HepG2 (cell line): ENCODE results near the gene ORC2.

Experiments used
- CCAR2 ChIP-seq: fragments of 200-400 bp; formaldehyde crosslinking; optimal IDR thresholded peaks from 2 replicates; pipeline ENCODE3; 2018; ENCODE audit warnings: low read depth, mild to moderate bottlenecking, low read length, moderate library complexity
- HDAC6 ChIP-seq: fragments of 200-600 bp; sonication (generic); IDR thresholded peaks from 2 replicates; pipeline ENCODE4 v1.7.0; 2017; ENCODE audit warnings: mild to moderate bottlenecking, antibody characterized with exemption, low read length, low read depth
- TARDBP ChIP-seq: sonication (generic); formaldehyde crosslinking; IDR thresholded peaks from 2 replicates; pipeline ENCODE4 v1.8.0; 2022; ENCODE audit warnings: mild to moderate bottlenecking, missing genetic modification reagents
- YY1 ChIP-seq: IDR thresholded peaks from 2 replicates; pipeline ENCODE4 v1.6.1; 2011; ENCODE audit warnings: low read length, low read depth, moderate library complexity, mild to moderate bottlenecking; ENCODE audit not compliant: insufficient read depth, insufficient replicate concordance
- ZNF24 ChIP-seq: fragments of 450-650 bp; IDR thresholded peaks from 2 replicates; pipeline ENCODE4 v1.6.1; 2017; ENCODE audit warnings: antibody characterized with exemption, mild to moderate bottlenecking
- ZNF430 ChIP-seq: sonication (generic); formaldehyde crosslinking; IDR thresholded peaks from 2 replicates; pipeline ENCODE4 v1.9.0; 2021; ENCODE audit warnings: mild to moderate bottlenecking, missing genetic modification reagents
- ZNF713 ChIP-seq: sonication (generic); formaldehyde crosslinking; IDR thresholded peaks from 2 replicates; pipeline ENCODE4 v1.4.0; 2020; ENCODE audit warnings: mild to moderate bottlenecking, missing genetic modification reagents
- TF ChIP-seq, protein P1 (sequence below): sonication (generic); formaldehyde crosslinking; IDR thresholded peaks from 2 replicates; pipeline ENCODE4 v1.5.0; 2020; ENCODE audit warnings: mild to moderate bottlenecking, missing genetic modification reagents, moderate library complexity
- TF ChIP-seq, protein P2 (sequence below): sonication (generic); formaldehyde crosslinking; conservative IDR thresholded peaks from 2 replicates; pipeline ENCODE4 v1.8.0; 2022; ENCODE audit warnings: mild to moderate bottlenecking, moderate library complexity, missing genetic modification reagents
- TF ChIP-seq, protein P3 (sequence below): sonication (generic); formaldehyde crosslinking; IDR thresholded peaks from 2 replicates; pipeline ENCODE4 v1.9.0; 2021; ENCODE audit warnings: missing genetic modification reagents, borderline replicate concordance
- TF ChIP-seq, protein P4 (sequence below): IDR thresholded peaks from 2 replicates; pipeline ENCODE4 v1.6.1; 2016
- TF ChIP-seq, protein P5 (sequence below), 2 experiments: sonication (generic) in 1 of 2; formaldehyde crosslinking in 1 of 2; IDR thresholded peaks; 2 replicates each; pipeline versions ENCODE4 v1.5.1 to v1.6.1; 2011 to 2020; ENCODE audit warnings: borderline replicate concordance in 1 of 2, low read depth in 1 of 2, low read length in 1 of 2, mild to moderate bottlenecking in 1 of 2, missing genetic modification reagents in 1 of 2, moderate library complexity in 1 of 2
- TF ChIP-seq, protein P6 (sequence below): fragments of 450-650 bp; IDR thresholded peaks from 2 replicates; pipeline ENCODE4 v1.6.1; 2016

DNA sequence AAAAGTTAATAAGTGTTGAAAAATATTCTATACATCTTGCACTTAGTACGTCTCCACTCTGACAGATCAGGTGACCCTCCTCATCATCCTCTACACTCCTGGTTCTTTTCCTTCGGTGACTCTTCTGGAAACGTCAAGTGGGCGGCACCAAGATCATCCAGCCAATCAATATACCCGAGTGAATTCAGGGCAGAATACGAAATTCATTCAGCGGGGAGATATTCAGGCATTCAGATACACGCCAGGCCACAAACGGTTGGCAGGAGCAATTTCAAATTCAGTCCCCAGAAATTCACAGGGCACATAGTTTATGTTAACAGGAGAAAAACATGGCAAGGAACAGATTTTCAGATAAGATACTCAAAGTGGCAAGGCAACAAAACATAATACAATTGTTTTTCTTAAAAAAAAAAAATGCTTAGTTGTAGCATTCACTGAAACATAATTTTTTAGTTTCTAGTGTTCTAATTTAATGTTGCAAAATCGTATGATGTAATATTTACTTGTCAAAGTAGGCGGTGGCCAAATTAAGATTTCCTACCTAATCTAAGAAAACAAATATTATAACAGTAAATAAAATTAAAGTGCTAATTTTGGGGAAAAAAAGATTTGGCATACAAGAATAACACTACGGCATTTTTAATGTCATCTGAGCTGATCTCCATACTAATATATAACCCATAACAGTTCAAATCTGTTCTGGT, 103.2 kb downstream of the ORC2 start:
- TF ChIP-seq, protein P1, sequence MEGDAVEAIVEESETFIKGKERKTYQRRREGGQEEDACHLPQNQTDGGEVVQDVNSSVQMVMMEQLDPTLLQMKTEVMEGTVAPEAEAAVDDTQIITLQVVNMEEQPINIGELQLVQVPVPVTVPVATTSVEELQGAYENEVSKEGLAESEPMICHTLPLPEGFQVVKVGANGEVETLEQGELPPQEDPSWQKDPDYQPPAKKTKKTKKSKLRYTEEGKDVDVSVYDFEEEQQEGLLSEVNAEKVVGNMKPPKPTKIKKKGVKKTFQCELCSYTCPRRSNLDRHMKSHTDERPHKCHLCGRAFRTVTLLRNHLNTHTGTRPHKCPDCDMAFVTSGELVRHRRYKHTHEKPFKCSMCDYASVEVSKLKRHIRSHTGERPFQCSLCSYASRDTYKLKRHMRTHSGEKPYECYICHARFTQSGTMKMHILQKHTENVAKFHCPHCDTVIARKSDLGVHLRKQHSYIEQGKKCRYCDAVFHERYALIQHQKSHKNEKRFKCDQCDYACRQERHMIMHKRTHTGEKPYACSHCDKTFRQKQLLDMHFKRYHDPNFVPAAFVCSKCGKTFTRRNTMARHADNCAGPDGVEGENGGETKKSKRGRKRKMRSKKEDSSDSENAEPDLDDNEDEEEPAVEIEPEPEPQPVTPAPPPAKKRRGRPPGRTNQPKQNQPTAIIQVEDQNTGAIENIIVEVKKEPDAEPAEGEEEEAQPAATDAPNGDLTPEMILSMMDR: no peak
- TF ChIP-seq, protein P2, sequence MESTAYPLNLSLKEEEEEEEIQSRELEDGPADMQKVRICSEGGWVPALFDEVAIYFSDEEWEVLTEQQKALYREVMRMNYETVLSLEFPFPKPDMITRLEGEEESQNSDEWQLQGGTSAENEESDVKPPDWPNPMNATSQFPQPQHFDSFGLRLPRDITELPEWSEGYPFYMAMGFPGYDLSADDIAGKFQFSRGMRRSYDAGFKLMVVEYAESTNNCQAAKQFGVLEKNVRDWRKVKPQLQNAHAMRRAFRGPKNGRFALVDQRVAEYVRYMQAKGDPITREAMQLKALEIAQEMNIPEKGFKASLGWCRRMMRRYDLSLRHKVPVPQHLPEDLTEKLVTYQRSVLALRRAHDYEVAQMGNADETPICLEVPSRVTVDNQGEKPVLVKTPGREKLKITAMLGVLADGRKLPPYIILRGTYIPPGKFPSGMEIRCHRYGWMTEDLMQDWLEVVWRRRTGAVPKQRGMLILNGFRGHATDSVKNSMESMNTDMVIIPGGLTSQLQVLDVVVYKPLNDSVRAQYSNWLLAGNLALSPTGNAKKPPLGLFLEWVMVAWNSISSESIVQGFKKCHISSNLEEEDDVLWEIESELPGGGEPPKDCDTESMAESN (CRISPR knock-in tag): no peak
- TF ChIP-seq TARDBP (CRISPR knock-in tag): no peak
- TF ChIP-seq ZNF713 (CRISPR knock-in tag): no peak
- no peak for TF ChIP-seq YY1
- TF ChIP-seq, protein P3, sequence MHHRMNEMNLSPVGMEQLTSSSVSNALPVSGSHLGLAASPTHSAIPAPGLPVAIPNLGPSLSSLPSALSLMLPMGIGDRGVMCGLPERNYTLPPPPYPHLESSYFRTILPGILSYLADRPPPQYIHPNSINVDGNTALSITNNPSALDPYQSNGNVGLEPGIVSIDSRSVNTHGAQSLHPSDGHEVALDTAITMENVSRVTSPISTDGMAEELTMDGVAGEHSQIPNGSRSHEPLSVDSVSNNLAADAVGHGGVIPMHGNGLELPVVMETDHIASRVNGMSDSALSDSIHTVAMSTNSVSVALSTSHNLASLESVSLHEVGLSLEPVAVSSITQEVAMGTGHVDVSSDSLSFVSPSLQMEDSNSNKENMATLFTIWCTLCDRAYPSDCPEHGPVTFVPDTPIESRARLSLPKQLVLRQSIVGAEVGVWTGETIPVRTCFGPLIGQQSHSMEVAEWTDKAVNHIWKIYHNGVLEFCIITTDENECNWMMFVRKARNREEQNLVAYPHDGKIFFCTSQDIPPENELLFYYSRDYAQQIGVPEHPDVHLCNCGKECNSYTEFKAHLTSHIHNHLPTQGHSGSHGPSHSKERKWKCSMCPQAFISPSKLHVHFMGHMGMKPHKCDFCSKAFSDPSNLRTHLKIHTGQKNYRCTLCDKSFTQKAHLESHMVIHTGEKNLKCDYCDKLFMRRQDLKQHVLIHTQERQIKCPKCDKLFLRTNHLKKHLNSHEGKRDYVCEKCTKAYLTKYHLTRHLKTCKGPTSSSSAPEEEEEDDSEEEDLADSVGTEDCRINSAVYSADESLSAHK: no peak
- TF ChIP-seq CCAR2: no peak
- TF ChIP-seq HDAC6: no peak
- TF ChIP-seq, protein P4, sequence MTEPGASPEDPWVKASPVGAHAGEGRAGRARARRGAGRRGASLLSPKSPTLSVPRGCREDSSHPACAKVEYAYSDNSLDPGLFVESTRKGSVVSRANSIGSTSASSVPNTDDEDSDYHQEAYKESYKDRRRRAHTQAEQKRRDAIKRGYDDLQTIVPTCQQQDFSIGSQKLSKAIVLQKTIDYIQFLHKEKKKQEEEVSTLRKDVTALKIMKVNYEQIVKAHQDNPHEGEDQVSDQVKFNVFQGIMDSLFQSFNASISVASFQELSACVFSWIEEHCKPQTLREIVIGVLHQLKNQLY (CRISPR knock-in tag): no peak
- no peak for TF ChIP-seq ZNF24
- TF ChIP-seq, protein P5, sequence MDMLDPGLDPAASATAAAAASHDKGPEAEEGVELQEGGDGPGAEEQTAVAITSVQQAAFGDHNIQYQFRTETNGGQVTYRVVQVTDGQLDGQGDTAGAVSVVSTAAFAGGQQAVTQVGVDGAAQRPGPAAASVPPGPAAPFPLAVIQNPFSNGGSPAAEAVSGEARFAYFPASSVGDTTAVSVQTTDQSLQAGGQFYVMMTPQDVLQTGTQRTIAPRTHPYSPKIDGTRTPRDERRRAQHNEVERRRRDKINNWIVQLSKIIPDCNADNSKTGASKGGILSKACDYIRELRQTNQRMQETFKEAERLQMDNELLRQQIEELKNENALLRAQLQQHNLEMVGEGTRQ (IDR thresholded peaks at IDR 0.05; ENCODE audit: low read depth, low read length): no peak
- TF ChIP-seq, protein P5 (CRISPR knock-in tag; IDR thresholded peaks at IDR 0.05; ENCODE audit: borderline replicate concordance): no peak
- TF ChIP-seq, protein P6, sequence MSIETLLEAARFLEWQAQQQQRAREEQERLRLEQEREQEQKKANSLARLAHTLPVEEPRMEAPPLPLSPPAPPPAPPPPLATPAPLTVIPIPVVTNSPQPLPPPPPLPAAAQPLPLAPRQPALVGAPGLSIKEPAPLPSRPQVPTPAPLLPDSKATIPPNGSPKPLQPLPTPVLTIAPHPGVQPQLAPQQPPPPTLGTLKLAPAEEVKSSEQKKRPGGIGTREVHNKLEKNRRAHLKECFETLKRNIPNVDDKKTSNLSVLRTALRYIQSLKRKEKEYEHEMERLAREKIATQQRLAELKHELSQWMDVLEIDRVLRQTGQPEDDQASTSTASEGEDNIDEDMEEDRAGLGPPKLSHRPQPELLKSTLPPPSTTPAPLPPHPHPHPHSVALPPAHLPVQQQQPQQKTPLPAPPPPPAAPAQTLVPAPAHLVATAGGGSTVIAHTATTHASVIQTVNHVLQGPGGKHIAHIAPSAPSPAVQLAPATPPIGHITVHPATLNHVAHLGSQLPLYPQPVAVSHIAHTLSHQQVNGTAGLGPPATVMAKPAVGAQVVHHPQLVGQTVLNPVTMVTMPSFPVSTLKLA: no peak
- no peak for TF ChIP-seq ZNF430 (CRISPR knock-in tag)
